GM18951 (cell line): ENCODE measurements around the gene CCKAR.

ENCODE experiments used
- POLR2A ChIP-seq: IDR thresholded peaks from 4 replicates; pipeline ENCODE4 v1.6.1; 2011; ENCODE audit warnings: mild to moderate bottlenecking; ENCODE audit not compliant: insufficient read length, insufficient read depth; ENCODE audit errors: extremely low read depth
- in situ Hi-C: fragments of 300-500 bp; cut with MboI; formaldehyde crosslinking; loops from one replicate; pipeline ENCODE4 v1.12.0; 2022; ENCODE audit warnings: low sequenced_read_pairs, mixed read lengths, inconsistent platforms; ENCODE audit not compliant: unreplicated experiment

CCKAR gene

DNA sequence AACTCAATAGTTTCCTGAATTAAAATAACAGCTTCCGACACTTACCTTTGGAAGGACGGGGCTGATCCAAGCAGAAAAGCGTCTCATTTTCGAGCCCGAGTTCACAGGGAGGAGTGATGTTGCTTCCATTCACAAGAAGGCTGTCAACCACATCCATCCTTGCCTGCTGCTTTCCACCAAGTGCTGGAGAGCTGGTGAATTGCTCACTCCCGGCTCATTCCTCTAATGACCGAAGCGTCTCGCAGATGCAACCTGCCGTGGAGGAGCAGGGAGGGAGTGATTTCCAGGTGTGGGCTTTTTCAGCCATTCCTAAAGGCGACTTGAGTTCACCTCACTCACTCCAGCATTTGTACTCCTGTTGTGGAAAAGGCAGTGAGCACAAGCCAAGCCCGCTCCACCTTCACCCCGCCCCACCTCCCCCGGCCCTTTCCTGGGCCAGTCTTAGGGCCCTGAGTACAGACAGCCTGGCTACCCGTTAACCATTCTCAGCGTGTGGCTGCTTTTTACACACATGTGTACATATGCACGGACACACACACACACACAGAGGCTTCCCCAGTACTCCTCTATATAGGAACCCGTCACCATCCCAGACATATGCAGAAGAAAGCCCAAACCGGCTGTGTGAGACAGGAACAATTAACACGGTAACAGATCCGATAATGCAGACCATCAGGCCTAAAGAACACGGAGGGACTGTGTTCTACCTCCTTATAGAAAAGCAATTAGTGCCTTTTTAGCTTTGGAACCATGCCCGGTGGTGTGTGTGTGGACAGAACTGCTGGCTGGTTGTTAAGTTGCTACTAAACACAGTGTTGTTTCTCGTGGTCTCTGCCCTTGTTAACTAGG lies at the start of gene CCKAR:
Gene CCKAR, minus strand, starts transcription at position 374 of the 849 bp plus-strand sequence. Its CDS starts 217 bp downstream, at position 157.
- TF ChIP-seq POLR2A = no peak
- in situ Hi-C loops = no loop called here

DNA sequence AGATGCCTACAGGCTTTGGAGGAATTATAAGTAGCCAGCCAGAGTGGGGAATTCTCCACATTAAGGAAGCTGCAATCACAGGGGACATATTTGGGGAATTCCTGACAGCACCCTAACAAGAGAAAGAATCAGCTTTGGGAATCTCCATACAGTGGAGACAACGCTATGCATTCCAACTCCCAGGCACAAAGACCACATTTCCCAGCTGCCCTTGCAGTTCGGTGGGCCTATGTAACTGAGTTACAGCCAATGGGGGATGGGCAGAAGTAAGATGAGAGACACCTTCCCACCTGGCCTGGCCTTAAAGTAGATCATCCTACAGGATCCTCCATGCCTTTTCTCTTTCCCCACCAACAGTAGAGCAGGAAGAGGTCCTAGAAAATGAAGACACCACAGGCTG lies 43.4 kb upstream of the CCKAR start:
- in situ Hi-C loops = no loop called here
- TF ChIP-seq POLR2A = no peak

DNA sequence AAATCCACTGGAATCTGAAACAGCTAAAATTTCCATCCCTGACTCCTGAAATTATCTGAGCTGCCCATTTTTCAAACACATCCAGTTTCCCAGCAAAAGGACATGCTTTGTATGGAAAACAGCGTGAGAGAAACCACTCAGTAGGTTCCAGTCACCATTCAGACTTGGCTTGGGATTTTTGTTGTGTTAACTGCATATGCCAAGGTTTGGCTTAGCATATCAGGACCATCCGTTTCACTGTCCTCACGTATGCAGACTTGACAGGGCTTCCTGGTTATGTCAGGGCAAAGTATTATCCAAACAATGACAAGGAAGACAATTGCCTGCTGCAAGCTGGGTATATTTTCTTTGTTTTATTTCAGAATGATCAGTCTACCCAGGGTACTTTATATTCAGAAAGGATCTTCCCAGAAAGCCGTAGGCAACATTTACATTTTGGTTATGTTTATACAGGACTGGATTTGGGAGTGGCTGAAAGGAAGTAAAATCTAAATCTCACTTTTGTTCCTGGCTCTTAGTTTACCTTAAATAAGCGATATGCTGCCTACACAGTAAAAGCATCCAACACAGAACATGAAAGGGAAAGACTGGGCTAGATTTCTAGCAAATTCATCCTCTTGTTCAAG lies 41.3 kb upstream of the CCKAR start:
- no peak for TF ChIP-seq POLR2A

DNA sequence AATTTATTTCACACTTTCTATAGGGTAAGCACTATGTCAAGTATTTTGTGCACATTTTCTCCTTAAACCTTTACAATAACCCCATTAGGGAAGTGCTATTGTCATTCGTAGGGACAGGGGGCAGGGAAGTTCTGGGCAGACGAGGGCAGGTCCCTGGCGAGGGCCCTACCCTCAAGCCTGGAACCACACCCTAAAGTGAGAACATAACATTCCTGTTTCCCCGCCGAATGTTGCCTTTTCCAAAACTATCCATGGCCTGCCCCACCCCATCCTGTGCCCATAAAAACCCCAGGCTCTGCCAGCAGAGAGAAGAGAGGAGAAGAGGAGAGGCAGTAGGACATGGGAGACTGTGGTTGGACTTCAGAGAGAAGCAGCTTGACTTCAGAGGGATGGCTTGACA lies 39.8 kb upstream of the CCKAR start:
- no peak for TF ChIP-seq POLR2A

More for the DNA sequence above, 41.3 kb upstream of the CCKAR start:
- in situ Hi-C loops = no loop called here

GRCh38 chr4:26529479-26529878 lies 39.2 kb upstream of the CCKAR start:
- in situ Hi-C loops = no loop called here
- TF ChIP-seq POLR2A = no peak

More for the DNA sequence above, 39.8 kb upstream of the CCKAR start:
- in situ Hi-C loops = no loop called here

DNA sequence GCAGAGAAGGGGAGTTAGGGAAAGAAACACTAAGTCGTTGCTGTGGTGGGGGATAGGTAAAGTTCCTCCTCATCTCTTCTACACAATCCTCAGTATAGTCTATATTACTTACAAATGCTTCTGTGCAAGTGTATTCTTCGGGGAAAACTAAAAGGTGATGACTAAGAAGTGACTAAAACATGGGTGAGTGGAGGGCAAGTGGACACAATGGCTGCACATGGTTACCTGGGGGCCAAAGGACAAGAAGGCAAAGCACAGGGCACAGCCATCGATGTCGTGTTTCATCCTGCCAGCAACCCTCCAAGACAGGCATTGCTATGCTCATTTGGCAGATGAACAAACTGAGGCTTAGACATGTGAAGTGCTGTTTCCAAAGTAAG lies 35.5 kb upstream of the CCKAR start:
- TF ChIP-seq POLR2A = no peak
- in situ Hi-C loops = no loop called here

- TF ChIP-seq POLR2A = no peak
- in situ Hi-C loops = no loop called here
Measured at GRCh38 chr4:26525136-26525770, 35.0 kb upstream of the CCKAR start.

DNA sequence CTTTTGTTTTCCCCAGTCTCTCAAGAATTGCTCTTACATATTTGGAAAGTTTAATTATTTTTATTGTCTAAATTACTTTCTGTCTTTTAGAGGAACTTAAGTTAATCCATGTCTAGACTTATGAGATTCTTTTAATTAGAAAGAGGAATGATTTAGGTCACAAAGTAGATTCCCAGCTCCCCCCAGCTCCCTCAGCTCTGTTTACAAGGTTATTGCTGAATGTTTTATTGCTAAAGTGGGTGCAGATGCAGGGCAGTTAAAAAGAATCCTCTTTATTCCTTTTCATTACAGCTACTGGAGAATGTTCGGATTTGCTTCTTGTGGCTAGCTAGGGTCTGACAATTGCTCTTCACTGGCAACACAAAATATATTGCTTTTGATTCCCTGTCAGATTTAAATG lies 33.7 kb upstream of the CCKAR start:
- in situ Hi-C loops = no loop called here
- no peak for TF ChIP-seq POLR2A

DNA sequence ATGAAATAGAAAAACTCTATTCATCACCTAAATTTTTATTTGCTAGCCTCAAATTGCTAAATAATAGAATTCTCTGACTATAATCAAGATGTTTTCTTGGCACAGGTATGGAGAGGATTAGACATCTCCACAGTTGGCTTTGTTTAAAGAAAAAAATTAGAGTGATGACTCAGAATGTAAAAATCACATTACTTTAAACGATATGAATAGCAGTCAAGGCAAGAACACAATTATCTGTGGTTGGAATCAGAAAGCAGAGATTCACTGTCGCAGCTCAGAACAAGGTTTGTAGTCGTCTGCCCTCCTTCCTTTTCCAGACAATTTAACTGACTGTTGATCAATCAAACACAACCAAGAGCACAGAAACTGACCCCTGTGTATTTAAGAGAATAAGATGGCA lies 32.2 kb upstream of the CCKAR start:
- TF ChIP-seq POLR2A = no peak
- in situ Hi-C loops = no loop called here

GRCh38 chr4:26520728-26521450 lies 30.6 kb upstream of the CCKAR start:
- in situ Hi-C loops = no loop called here
- TF ChIP-seq POLR2A = no peak

- in situ Hi-C loops = no loop called here
- TF ChIP-seq POLR2A = no peak
Measured at GRCh38 chr4:26515936-26516335, 25.7 kb upstream of the CCKAR start.

DNA sequence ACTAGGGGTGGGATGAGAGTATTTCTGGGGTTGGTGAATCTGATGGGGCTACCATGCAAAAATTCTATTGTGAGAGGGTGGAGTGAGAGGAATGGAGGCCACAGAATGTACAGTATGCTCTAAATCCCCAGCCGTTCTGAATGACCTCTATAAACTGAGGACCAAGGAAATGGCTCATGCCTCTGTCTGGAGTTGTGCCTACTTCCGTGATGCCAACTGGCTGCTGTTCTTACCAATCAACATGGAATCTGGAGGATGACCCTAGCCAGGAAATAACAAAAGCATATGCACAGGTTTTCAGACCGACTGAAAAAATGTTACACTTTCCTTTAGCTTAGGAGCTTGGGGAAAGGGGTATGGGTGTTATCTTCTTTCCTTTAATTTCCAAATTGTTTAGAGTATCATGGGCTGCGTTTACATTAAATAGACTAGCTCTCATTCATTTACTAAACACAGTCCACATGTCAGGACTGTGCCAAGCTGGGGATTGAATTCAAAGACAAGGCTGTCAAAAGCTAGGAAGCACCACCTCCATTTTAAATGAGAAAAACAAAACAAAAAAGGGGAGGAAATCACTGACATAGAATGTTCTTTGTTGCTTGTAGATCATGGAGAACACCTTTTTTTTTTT lies 20.2 kb upstream of the CCKAR start:
- no peak for TF ChIP-seq POLR2A
- in situ Hi-C loops = no loop called here
